NCI-H526 treated with DMSO at 0.1 percent for 48 hours (cell line): ENCODE measurements around the gene DDX28.

Experiments
- DNase-seq: peaks from one replicate; lab custom pipeline; 2025; lab: John Stamatoyannopoulos, UW

Gene DDX28, protein sequence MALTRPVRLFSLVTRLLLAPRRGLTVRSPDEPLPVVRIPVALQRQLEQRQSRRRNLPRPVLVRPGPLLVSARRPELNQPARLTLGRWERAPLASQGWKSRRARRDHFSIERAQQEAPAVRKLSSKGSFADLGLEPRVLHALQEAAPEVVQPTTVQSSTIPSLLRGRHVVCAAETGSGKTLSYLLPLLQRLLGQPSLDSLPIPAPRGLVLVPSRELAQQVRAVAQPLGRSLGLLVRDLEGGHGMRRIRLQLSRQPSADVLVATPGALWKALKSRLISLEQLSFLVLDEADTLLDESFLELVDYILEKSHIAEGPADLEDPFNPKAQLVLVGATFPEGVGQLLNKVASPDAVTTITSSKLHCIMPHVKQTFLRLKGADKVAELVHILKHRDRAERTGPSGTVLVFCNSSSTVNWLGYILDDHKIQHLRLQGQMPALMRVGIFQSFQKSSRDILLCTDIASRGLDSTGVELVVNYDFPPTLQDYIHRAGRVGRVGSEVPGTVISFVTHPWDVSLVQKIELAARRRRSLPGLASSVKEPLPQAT

GRCh38 chr16:68022728-68023537 lies at the start of gene DDX28, which contains the start of gene DUS2:
Gene DDX28 (minus strand): TSS chr16:68023232. CDS start chr16:68023202, 30 bp downstream.
Gene DUS2 (plus strand): TSS chr16:68023284. CDS start chr16:68038024, 14,740 bp downstream.
- peak; percentile 33 for DNase-seq

GRCh38 chr16:68072038-68072695 lies 49.1 kb upstream of the DDX28 start:
- DNase-seq, result no peak

DNA sequence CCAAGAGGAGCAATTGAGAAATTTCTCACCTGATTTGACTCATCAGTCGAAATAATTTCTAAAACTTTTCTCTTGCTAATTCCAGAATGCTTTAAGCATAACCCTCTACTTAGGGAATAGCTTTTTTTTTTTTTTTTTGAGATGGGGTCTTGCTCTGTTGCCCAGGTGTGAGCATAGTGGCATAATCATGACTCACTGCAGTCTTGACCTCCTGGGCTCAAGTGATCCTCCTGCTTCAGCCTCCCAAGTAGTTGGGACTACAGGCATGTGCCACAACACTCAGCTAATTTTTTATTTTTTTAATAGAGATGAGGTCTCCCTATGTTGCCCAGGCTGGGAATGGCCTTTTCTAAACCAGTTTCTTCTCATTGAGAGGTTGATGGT lies 48.5 kb upstream of the DDX28 start:
- DNase-seq, result no peak

DNA sequence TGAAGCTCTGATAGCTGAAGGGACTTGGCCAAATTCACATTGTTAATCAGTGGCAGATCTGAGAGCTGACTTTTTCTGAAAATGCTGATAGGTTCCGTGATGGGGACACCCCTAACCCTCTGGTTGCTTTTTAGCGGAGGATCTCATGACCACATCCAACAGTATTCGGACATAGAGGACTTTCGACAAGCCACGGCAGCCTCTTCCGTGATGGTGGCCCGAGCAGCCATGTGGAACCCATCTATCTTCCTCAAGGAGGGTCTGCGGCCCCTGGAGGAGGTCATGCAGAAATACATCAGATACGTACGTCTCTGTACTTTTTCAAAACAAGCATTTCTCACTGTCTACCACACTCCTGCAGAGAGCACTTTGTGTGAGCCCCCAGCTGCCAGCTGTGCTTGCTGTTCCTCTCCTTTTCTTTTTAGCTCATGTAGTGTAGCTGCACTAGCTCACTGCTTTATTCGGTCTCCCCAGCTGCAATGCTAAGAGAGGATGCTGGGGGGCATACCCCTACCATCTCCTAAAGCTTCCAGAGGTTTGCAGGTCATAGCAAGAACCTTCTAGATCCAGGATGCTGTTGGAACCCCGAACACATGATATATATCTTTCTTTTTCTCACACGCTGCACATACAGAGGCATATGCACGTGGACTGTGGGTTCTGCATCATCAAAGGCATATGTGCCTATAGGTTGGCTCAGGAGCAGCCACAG lies 47.9 kb upstream of the DDX28 start:
- no peak for DNase-seq

DNA sequence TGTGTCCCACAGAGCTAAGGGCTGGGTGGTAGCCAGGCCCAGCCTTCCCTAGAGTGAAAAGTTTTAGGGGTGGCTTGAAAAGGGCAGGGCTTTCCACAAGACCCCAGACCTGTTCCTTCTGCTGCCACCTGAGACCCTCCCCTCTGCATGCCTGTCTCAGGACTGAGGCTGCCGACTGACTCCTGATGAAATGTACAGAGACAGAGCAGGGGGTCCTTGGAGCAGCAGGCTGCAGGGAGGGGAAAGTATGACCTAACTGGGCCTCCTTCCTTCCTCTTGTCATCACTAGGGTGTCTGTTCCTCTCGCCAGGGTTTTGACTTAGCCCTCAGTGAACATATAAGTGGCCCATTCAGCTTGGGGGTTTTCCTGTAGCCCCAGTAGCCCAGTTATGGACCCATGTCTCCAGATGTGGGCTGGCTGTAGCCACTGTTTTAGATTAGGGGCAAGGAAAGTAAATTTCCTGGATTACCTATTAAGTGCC lies 47.3 kb upstream of the DDX28 start:
- DNase-seq, result no peak

DNA sequence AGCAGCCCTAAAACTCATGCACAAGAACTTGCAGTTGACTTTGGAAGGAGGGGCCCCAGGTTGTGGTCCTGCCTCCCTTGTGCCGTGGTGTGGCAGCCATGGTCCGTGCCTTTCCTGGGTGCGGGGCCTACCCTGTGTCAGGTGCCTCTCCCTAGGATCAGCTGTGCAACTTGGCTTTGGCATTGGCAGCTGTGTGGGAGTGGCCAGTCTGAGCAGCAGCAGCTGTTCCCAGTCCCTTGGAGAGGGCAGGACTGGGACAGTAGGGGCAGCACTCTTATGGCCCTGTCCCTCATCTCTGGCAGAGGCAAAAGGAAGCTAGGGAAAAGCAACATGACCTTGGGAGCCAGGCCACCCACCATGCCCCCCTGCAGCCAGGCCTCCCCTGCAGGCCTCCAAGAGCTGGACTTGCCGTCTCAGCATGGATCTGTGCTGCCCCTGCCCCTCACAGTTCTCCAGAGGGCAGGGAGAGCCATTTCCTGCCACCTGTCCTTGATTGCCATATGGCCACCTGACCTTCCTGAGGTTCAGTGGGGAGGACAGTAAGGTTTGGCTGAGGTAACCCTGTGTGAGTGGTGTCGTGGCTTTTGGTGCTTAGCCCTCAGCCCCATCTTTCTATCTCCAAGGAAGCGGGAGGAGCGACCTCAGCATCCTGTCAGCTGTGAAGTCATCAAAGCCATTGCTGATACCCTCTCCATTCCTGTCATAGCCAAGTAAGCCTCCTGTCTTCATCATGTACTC lies 46.6 kb upstream of the DDX28 start:
- DNase-seq, result no peak

DNA sequence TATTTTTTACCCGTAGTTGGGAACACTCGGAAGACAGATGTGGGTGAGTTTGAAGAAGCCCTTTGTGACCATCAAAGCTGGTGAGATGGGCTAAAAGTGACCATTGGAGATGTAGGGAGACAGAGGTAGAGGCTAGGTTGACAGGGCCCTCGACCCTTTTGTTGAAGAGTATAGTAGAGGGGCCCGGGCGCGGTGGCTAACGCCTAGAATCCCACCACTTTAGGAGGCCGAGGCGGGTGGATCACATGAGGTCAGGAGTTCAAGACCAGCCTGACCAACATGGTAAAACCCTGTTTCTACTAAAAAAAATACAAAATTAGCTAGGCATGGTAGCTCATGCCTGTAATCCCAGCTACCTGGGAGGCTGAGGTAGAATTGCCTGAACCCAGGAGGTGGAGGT lies 45.9 kb upstream of the DDX28 start:
- DNase-seq, result no peak

DNA sequence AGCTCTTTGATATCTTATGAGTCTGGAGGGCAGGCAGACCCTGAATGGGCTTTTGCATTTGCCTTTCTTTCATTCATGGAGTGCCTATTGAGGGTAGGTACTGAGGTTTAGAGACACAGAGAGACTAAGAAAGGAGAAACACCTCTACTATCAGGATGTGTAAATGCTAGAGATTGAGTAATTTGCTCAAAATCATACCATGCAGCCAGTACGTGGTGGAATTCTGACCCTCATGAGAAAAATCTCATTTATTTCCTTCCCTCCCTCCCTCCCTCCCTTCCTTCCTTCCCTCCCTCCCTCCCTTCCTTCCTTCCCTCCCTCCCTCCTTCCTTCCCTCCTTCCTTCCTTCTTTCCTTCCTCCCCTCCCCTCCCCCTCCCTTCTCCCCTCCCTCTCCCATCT lies 43.7 kb upstream of the DDX28 start:
- no peak for DNase-seq

GRCh38 chr16:68065716-68066305 lies 42.8 kb upstream of the DDX28 start:
- DNase-seq, result no peak

DNA sequence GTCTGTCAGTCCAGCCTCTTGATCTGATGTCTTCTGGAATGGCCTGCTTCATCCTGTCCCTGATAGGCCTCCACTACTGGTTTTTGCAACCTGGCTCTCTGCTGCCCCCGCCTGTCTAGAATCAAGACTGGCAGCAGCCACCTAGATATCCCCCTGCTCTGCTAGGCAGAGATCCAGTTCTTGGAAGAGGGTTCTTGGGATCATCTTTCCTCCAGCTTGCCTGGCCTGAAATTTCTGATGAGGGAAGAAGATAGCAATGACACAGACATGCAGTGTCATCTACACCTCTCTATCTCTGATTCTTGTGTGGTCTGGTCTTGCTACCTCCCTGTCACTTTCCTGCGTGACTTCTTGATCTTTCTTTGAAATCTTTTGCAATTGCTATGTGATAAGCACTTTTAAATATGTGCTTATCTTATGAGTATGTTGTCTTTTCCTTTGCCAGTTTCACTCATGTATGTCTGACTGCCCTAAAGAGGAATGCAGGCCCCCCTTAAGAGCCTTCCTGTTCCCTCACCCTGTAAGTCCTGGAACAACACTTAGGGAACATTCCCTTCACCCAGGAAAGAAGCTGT lies 41.8 kb upstream of the DDX28 start:
- no peak for DNase-seq

- no peak for DNase-seq
Observed at GRCh38 chr16:68062910-68063393, 39.9 kb upstream of the DDX28 start.

- no peak for DNase-seq
Observed at GRCh38 chr16:68061396-68061795, 38.4 kb upstream of the DDX28 start.

DNA sequence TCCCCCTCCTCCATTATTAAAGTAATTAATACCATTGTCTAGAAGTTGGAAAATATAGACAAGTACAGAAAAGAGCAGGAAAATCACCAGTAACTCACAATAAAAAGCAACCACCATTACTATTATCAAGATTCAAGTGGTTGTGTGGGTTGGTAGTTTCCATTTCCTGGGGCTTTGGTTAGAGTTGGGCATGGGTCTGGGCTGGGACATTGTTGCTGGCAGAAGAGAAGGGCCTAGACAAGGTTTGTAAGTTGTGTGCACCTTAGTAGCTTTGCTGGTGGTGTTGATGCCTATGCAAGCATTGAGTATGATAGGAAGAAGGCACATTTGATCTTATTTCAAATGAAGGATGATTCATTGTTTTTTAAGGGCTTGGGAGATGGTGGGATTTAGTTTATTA lies 36.8 kb upstream of the DDX28 start:
- no peak for DNase-seq

- DNase-seq, result no peak
Observed at GRCh38 chr16:68055395-68055794, 32.4 kb upstream of the DDX28 start.

DNA sequence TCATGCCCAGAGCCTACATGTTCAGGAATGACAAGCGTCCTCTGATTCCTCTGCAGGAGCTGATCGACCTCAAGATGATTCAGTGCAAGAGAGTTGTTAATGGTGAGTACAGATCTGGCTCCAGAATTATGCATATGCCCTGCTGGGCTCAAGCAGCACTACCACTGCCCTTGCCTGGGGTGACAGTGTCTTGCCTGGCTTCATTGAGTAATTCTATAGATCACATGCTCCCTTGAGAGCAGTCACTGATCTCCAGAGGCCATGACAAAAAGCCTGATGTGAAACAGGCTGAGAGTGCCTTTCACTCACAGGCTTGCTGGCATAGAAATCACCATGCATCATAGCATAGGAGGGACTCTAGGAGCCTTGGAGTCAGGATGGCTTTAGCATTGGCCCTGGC lies 26.4 kb upstream of the DDX28 start:
- no peak for DNase-seq

- no peak for DNase-seq
Observed at GRCh38 chr16:68047987-68048386, 25.0 kb upstream of the DDX28 start.

GRCh38 chr16:68046106-68046505 lies 23.1 kb upstream of the DDX28 start:
- no peak for DNase-seq

DNA sequence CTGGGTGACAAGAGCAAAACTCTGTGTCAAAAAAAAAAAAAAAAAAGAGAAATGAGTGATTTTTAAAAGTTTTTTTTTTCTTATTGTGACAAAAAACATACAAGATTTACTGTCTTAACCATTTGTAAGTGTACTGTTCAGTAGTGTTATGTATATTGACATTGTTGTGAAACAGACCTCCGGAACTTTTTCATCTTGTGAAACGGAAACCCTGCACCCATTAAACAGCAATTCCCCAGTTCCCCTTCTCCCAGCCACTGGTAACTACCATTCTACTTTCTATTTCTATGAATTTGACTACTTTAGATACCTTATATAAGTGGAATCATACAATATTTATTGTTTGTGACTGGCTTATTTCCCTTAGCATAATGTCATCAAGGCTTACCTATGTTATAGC lies 18.8 kb upstream of the DDX28 start:
- no peak for DNase-seq

DNA sequence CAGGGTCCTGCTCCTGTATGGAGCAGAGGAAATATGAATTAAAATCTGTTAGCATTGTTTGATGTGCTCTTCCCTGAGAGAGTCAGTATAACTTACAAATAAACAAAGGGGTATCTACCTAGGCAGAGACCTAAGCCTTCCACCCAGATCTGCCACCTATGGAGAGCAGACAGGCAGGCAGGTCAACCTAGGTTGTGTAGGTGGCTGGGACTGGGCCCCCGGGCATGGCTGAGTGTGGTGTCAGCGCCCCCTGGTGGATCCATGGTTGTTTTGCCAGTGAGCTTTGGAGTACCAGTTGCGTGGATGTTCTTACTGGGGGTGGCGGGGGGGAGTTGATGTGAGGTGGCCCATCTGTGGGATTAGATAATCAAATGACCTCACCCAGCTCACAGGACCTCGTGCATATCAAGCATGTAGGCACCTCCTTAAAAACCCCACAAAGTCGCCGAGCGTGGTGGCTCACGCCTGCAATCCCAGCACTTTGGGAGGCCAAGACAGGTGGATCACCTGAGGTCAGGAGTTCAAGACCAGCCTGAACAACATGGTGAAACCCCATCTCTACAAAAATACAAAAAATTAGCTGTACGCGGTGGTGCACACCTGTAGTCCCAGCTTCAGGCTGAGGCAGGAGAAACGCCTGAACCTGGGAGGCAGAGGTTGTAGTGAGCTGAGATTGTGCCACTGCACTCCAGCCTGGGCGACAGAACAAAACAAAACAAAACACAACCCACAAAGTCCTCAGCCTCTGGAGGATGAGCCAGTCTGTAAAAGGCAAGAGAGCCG lies 17.7 kb upstream of the DDX28 start:
- peak; percentile 20 for DNase-seq
